ENCODE measurements around the gene SGO1.

Gene SGO1

DNA sequence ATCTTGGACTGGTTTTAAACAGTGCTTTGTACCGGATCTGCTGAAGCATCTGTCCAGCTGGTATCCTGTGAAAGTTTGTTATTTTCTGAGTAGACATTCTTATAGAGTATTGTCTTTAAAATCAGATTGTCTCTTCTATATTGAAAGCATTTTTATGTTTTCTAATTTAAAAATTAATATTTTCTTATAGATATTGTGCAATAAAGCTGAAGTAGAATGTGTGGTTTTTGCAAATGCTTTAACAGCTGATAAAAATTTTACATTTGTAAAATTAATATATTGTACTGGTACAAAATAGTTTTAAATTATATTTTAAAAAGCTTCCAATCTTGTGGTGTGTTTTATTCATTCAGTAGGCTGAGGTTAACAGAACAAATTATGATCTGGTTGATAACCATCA is 31.9 kb downstream of the SGO1 start:
- DNase-seq, result no peak

DNA sequence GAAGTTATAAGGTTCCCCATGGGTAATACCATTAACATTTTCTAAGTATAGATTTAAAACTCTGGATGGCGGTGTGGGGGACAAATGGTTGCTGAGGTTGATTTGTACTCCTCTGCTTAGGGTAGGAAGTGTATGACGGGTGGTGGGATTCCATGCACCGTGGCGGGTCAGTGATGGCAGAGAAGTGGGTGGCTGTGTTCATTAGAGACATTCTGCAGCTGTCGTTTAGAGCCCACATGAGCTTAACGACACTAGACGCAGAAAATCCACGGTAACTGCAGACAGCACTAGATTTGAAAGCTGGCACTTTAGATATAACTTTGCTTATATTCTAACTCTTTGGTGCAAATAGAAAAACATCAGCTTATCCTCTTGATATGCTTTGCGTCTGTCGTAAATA is 37.5 kb downstream of the SGO1 start:
- DNase-seq, result no peak

DNA sequence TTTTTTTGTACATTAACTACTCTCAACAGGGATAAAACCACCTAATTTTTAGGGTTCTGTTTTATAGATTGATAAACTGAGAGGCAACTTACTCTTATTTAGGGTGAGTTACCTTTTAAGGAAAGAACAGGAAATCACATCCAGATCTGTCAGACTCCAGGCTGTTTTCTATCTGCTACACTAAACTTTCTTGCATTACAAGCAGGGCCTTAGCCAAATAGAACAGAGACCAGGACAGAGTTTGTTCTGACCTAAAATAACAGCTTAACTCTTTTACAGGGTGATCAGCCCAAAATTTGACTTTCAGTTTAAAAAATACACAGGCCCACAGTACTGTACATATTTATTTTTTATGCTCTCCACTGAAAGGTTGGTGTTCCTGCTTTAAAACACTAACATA is 38.6 kb downstream of the SGO1 start:
- DNase-seq, result no peak

DNA sequence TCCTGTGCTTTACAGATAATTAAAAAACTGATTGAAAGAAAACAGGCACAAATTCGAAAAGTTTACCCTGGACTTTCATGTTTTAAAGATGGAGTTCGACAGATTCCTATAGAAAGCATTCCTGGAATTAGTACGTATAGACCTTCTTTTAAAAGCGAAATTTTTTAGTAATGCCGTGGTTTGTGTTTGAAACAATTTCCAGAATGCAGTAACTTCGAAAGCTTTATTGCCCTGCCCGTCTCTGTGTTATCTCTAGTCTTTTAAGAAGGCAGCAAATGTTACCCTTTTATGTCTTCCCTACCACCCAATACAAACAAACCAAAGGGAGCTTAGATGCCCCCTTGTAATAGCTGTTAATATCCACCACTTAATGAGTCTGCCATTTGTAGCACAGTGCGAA is 39.7 kb downstream of the SGO1 start:
- no peak for DNase-seq

DNA sequence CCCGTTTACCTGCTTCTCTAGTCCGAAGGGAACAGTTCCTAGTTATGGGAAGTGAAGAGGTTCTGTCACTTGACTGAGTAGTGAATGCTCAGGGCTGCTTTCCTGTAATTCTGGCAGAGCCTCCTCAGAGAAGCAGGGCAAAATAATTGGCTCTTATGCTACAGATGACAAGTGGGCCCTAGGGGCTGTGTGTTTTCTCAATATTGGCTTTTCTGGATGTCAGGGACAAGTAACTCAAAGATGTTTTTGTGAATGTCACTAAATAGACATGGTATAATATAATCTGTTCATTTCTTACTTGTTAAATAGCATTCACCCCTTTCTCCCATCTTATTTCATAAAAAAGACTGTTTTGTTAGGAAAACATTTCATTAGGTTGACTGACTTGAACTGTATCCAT is 40.1 kb downstream of the SGO1 start:
- no peak for DNase-seq

DNA sequence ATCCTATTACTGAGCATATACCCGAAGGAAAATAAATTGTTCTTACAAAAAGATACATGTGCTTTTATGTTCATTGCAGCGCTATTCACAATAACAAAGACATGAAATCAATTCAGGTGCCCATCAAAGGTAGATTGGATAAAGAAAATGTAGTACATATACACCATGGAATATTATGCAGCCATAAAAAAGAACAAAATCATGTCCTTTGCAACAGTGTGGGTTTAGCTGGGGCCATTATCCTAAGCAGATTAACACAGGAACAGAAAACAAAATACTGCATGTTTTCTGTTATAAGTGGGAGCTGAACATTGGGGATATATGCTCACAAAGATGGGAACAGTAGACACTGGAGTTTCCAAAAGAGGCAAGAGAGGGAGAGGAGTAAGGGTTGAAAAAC is 42.5 kb downstream of the SGO1 start:
- DNase-seq, result no peak

DNA sequence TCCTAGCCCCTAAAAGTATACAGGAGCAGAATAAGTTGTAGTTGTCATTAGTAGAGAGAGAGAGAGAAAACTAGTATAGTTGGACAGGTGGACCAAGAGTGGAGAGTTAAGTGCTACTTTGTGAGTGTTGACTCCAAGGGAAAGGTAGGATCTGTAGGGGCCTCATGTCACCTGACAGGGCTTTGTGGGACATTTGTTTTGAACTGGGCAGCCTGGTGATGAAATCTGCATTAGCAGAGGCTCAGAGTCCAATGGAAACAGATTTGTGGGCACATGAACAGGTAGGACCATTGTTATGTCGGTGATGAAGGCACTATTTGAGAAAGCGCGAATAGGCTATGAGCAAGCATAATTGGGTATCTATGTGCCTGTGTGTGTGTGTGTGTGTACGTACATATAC is 43.5 kb downstream of the SGO1 start:
- no peak for DNase-seq

DNA sequence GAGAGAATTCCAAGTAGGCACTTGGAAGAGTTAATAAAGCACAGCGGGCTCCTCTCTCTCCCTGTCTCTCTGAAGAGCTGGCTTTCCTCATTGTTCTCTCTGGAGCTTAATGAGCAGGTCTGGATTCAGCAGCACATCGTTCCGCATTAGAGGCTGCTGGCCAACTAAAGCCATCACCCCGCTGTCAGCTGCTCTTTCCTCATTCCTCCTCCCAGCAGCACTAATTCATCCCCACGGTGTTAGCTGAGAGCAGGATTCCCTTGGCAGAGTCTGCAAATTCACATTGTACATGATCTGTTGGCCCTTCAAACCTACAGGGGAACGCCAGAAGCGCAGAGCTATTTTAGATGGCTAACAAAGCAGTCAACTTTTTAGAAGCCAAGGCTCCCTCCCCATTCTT is 44.2 kb downstream of the SGO1 start:
- DNase-seq, result no peak

DNA sequence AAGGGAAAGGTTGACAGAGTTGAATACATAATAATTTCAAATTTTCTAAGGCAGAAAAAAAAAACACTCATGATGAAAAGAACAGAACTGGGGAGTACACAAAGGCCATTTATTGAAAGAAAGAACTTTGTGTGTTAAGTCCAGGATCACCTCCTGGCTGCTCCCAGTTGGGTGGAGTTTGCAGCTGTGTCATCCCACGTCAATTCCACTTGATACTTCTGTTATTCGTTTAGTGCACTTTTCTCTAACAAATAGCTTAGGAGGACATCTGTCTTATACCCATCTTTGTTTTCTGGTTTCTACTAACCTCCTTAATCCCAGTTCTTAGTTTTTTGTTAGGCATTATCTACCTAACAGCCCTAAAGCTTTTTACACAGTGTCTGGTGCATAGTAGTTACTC is 44.7 kb downstream of the SGO1 start:
- DNase-seq, result no peak

DNA sequence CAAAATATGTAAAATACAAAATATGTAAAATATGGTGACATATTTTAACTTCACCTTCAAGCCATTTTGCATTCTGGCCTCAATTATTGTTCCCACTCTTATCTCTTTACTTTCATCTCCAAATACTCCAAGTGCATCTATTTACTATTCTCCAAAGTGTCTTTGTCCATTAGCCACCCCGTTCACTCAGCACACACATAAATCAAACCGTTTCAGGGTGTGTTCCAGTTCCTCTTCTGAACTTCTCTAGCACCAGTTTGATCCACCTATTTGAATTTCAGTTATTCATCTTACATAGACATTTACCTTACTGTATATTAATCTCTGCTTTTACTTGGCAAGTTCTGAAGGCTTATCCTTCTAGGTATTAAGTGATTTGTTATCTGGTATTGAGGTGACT is 45.1 kb downstream of the SGO1 start:
- DNase-seq, result no peak

DNA sequence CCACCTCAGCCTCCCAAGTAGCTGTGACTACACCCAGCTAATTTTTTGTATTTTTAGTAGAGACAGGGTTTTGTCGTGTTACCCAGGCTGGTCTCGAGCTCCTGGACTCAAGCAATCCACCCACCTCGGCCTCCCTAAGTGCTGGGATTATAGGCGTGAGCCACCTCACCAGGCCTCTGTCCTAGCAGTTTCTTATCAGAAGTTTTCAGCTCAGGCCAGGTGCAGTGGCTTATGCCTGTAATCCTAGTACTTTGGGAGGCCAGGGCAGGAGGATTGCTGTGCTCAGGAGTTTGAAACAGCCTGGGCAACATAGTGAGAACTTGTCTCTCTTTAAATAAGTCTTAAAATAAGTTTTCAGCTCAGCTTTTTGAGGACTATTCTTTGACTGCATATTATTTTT is 48.4 kb downstream of the SGO1 start:
- no peak for DNase-seq

DNA sequence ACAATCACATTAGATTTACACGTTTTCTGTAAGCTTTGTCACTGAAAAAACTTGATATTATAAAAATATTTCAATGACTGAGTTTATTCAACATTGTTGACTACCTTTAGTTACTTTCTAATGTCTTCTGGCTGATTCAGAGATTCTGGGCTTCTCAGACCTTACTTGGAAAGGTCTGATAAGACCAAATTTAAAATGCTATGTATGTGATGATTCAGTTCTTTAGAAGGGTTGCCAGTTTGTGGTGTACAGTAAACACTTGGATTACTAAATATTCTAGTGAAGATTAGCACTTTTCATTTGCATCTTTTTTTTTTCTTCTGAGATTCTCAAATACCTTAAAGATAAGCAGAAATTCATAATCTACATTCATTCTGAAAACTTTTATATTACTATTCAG is 49.8 kb downstream of the SGO1 start:
- DNase-seq, result no peak

DNA sequence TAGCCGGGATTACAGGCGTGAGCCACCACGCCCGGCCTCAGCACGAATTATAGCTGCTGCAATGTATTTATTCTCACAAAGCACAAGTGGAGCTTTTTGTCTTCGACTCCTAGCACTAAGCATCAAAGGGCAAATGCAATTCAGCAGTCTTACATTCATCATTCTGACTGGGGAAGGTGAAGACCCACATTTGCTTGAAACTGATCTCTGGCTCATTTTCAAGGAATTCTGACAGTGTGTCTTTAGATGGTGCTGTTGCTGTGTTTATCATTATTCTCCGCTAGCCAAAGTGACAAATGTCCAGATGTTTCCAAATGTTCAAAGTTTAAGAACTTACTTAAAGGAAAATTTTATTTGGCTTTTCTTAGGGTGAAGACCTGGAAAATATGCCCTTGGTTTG is 55.9 kb downstream of the SGO1 start:
- DNase-seq, result no peak

DNA sequence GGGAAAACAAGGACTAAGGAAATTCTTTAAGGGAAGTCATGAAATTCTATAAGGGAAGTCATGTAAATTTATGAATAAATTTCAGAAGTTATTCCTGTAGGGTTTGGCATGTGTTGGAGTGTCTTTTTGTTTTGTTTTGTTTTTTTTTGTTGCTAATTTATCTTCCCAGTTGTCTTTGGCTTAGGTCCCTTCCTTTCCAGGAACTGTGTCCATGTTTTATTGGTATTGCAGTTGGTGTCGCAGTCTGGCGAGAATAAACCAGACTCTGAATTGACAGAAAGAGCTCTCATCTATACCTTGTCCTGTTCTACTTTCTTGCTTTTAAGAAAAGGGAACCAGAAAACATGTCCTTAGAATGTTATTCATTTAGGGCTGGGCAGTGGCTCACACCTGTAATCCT is 57.6 kb downstream of the SGO1 start:
- DNase-seq, result no peak

DNA sequence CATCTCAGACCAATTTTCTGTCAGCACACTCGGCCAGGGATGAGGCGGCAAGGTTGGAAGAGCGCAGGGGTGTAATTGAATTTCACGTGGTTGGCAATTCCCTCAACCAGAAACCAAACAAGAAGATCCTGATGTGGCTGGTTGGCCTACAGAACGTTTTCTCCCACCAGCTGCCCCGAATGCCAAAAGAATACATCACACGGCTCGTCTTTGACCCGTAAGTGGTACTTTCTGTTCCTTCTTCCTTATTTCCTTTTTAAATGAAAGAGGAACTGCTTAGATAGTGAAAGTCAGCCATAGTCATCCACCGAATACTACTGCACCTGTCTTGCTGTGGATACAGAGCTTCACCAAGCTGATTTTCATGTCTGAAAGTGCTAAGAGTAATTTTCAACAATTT is 60.1 kb downstream of the SGO1 start:
- DNase-seq, result no peak

DNA sequence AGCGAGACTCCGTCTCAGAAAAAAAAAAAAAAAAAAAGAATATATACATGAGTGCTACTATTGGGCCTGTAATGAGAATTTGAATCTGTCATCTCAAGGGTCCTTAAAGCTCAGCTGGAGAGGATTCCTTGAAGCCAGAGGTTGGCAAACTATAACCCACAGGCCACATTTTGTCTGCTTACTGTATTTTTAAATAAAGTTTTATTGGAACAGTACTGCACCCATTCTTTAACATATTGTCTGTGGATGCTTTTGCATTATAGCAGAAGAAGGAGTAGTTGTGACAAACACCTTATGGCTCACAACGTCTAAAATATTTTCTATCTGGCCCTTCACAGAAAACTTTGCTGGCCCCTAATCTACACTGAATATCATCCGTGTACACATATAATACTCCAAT is 60.7 kb downstream of the SGO1 start:
- no peak for DNase-seq

DNA sequence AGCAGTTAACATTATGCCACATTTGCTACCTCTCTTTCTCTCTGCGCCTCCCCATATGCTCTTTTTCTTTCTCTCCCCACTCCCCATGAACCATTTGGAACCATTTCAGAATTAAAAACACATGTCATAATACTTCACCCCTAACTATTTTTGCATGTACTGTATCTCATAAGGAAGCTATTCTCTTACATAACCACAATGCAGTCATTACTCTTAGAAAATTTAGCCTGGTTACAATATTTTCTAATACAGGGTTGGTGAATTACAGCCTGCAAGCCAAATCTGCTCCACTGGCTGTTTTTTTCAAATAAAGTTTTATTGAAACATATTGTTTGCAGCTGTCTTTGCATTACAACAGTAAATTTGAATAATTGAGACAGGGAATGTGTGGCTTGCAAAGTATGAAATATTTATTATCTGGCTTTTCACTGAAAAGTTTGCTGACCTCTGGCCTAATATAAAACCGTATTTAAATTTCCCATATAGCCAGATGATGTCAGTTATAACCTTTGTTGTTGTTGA is 62.8 kb downstream of the SGO1 start:
- no peak for DNase-seq

DNA sequence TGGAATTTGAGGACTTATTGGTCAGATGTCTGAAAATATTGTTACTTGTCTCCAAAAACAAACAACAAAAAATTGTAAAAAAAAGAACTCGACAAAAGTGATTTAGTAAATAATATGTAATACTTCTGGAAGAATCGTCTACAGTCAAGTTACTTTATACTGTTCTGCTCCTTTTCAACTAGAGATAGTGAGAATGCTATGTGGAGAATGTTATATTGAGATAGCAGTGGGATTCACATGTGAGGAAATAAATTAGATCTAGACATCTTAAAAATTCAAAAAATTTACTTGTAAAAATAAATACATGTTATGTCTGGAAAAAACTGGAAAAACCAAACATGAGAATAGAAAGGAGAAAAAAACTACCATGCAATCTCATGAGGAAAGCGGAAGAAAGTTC is 64.9 kb downstream of the SGO1 start:
- no peak for DNase-seq

Measured in KG1 (cell line).